Measurements from ENCODE around the gene C2orf15. TPM values are rescaled to one million over a fixed set of nuclear protein-coding genes. Genes with fewer than 3 reads are reported as not detected.
"Not testable (repeated sequence)": the region's sequence is repeated elsewhere in the genome, so short reads cannot be mapped to it uniquely, and the experiment has no call there.

C2orf15 gene
- total and polyA plus RNA-seq, 7 donors, result 2.4 to 2.8 (median 2.5) TPM; not detected in 4

DNA sequence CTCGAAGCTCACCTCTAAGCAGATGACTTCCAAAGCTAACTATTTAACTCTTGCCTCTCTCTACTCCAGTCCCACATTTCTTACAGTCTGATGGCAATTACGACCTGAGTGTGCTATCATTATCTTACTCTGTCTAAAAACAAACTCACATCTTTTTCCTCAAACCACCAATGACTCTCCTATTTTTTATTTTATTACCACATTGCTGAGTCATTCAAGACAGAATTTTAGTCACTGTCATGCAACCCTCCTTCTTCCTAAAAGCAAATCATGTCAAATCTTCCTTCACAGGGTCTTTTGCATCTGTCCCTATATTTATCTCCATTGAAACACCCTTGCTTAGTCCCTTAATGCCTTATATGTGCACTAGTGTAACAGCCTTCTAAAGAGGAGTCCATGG lies 34.6 kb upstream of the C2orf15 start:
- WGBS, 2 donors, result 60 to 78% methylated on average over 2 of the region's 2 CpGs
- intact Hi-C loops (cut with DNase I), result no loop called here
- Histone ChIP-seq H3K36me3 (no peaks in the 10 kb centered on the region), H3K27ac (no peak overlapping the region), H3K4me1 (no peaks in the 10 kb centered on the region), H3K9me3 (no peaks in the 10 kb centered on the region), H3K4me3 (no peak overlapping the region), H3K27me3 (peaks cover 0 to 4% (median 0%) of the 10 kb centered on the region in 3 donors)
- TF ChIP-seq POLR2A (IDR thresholded peaks at IDR 0.05) (no peak), POLR2AphosphoS5 (IDR thresholded peaks at IDR 0.05) (no peak)
- TF ChIP-seq, protein P1, sequence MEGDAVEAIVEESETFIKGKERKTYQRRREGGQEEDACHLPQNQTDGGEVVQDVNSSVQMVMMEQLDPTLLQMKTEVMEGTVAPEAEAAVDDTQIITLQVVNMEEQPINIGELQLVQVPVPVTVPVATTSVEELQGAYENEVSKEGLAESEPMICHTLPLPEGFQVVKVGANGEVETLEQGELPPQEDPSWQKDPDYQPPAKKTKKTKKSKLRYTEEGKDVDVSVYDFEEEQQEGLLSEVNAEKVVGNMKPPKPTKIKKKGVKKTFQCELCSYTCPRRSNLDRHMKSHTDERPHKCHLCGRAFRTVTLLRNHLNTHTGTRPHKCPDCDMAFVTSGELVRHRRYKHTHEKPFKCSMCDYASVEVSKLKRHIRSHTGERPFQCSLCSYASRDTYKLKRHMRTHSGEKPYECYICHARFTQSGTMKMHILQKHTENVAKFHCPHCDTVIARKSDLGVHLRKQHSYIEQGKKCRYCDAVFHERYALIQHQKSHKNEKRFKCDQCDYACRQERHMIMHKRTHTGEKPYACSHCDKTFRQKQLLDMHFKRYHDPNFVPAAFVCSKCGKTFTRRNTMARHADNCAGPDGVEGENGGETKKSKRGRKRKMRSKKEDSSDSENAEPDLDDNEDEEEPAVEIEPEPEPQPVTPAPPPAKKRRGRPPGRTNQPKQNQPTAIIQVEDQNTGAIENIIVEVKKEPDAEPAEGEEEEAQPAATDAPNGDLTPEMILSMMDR (IDR thresholded peaks at IDR 0.05), result no peak
- no peak for DNase-seq

DNA sequence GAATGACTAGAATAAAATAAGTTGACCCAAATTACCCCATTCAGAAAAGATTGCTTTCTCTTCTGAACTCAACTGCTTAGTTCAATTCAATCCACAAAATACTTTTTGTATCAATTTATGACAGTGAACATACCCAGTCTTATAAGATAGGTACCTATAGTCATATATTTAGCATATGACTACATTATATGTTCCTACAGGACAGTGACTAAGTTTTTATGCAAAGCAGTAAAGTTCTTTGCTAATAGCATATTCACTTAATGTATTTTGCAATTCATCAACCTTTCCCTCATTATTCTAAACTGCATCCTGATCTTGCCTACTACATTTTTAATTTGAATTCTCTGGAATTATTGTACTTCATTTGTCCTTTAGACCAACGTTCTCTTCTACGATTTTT lies 30.3 kb upstream of the C2orf15 start:
- no peaks in the 10 kb centered on the region for H3K36me3 ChIP-seq
- intact Hi-C loops (cut with DNase I), result no loop called here
- H3K9me3 ChIP-seq, result no peaks in the 10 kb centered on the region
- H3K27ac ChIP-seq, result no peak overlapping the region
- peaks cover 0 to 4% (median 0%) of the 10 kb centered on the region in 3 donors for H3K27me3 ChIP-seq
- no peak overlapping the region for H3K4me3 ChIP-seq
- 86 to 90% methylated on average over 2 of the region's 2 CpGs for WGBS, 2 donors
- H3K4me1 ChIP-seq, result no peaks in the 10 kb centered on the region
- DNase-seq, result no peak
- TF ChIP-seq POLR2A (IDR thresholded peaks at IDR 0.05) (no peak), POLR2AphosphoS5 (IDR thresholded peaks at IDR 0.05) (no peak), EP300 (IDR thresholded peaks at IDR 0.05) (no peak)
- TF ChIP-seq, protein P1 (IDR thresholded peaks at IDR 0.05), result no peak

DNA sequence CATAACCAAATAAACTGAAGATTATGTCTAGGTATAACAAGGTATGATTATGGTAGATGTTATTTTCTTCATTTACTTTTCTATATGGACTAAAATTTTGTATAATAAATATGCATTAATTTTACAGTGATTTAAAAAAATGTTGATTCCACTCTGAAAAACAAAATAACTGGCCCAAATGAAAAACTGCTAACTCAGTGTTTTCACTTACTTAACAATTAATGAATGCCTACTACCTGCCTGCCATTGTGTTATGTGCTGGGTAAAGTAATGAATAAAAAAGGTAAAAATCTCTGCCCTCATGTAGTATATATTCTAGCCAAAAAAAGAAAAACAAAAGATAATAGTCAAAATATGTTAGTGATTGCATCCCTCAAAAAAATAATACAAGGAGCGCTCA lies 29.6 kb upstream of the C2orf15 start:
- no peaks in the 10 kb centered on the region for H3K4me1 ChIP-seq
- H3K36me3 ChIP-seq, result no peaks in the 10 kb centered on the region
- no peak overlapping the region for H3K4me3 ChIP-seq
- H3K27me3 ChIP-seq, result peaks cover 0 to 4% (median 0%) of the 10 kb centered on the region in 3 donors
- TF ChIP-seq, protein P1 (IDR thresholded peaks at IDR 0.05), result no peak
- TF ChIP-seq POLR2AphosphoS5 (IDR thresholded peaks at IDR 0.05), result no peak
- TF ChIP-seq EP300 (IDR thresholded peaks at IDR 0.05), result no peak
- TF ChIP-seq POLR2A (IDR thresholded peaks at IDR 0.05), result no peak
- 94% methylated on average over 1 of the region's 1 CpG for WGBS, 2 donors
- H3K9me3 ChIP-seq, result no peaks in the 10 kb centered on the region
- no peak overlapping the region for H3K27ac ChIP-seq
- intact Hi-C loops (cut with DNase I), result no loop called here
- DNase-seq, result no peak

DNA sequence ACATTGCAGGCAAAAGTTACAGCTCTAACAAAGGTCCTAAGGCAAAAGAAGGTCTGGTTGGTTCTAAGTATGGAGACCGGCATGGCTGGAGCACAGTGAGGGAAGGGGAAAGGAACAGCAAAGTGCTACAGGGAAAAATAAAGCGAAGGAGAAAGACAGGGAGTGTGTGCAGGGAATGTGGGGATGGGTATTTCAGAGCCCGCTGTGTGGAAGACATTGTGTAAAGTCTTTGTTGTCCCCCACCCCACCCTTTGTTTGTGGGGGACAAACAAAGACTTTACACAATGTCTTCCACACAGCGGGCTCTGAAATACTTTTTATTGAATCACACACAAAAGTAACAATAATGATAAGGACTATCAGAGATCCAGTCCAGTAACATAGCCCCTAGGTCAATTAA lies 28.9 kb upstream of the C2orf15 start:
- Histone ChIP-seq H3K4me3 (no peak overlapping the region), H3K27ac (no peak overlapping the region), H3K4me1 (no peaks in the 10 kb centered on the region), H3K27me3 (peaks cover 0 to 4% (median 0%) of the 10 kb centered on the region in 3 donors), H3K36me3 (no peaks in the 10 kb centered on the region), H3K9me3 (no peaks in the 10 kb centered on the region)
- WGBS, 2 donors, result 81% methylated on average over 4 of the region's 4 CpGs
- no peak for TF ChIP-seq POLR2AphosphoS5 (IDR thresholded peaks at IDR 0.05)
- TF ChIP-seq POLR2A (IDR thresholded peaks at IDR 0.05), result no peak
- TF ChIP-seq, protein P1 (IDR thresholded peaks at IDR 0.05), result no peak
- no peak for TF ChIP-seq EP300 (IDR thresholded peaks at IDR 0.05)
- no peak for DNase-seq
- intact Hi-C loops (cut with DNase I), result no loop called here

DNA sequence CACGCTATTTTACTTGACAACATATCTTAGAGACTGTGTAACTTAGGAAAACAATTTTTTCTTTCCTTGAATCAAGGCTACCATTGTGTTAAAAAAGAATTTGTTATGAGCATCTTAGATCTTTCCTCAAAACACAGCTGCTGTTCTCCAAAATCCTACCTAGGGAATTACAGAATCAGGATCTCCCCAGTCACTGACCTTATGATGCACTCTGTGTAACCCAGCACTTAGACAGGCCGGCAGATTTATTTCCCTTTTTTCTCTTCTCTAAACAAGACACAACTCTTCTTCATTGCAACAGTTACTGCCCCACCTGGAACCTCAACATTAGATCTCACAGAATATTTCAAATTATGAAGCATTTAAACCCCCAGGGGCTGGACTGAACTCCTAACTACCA lies 13.5 kb upstream of the C2orf15 start:
- WGBS, 2 donors, result 80 to 89% methylated on average over 2 of the region's 2 CpGs

DNA sequence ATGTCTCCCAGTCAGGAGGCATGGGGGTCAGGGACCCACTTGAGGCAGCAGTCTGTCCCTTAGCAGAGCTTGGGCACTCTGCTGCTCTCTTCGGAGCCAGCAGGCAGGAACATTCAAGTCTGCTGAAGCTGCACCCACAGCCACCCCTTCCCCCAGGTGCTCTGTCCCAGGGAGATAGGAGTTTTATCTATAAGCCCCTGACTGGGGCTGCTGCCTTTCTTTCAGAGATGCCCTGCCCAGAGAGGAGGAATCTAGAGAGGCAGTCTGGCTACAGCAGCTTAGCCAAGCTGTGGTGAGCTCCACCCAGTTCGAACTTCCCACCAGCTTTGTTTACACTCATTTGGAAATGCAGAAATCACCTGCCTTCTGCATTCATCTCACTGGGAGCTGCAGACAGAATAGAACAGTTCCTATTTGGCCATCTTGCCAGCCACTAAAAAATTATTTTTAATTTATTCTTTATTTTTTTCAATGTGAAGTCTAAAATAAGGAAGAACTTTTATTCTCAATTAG lies 6.4 kb upstream of the C2orf15 start:
- H3K4me3 ChIP-seq; H3K36me3 ChIP-seq; DNase-seq; H3K4me1 ChIP-seq; intact Hi-C loops (cut with DNase I); H3K27ac ChIP-seq; H3K9me3 ChIP-seq; H3K27me3 ChIP-seq: not testable (repeated sequence)
- WGBS, 2 donors, result 91 to 97% methylated on average over 2 of the region's 2 CpGs

More for the DNA sequence above, 13.5 kb upstream of the C2orf15 start:
- DNase-seq, result no peak
- Histone ChIP-seq H3K27me3 (no peaks in the 10 kb centered on the region), H3K27ac (no peak overlapping the region), H3K4me3 (no peak overlapping the region), H3K9me3 (peaks cover 0 to 14% (median 5%) of the 10 kb centered on the region in 4 donors), H3K36me3 (peaks cover 0 to 20% (median 4%) of the 10 kb centered on the region in 4 donors), H3K4me1 (no peaks in the 10 kb centered on the region)
- intact Hi-C loops (cut with DNase I), result no loop called here
- no peak for TF ChIP-seq POLR2A (IDR thresholded peaks at IDR 0.05)
- no peak for TF ChIP-seq POLR2AphosphoS5 (IDR thresholded peaks at IDR 0.05)
- TF ChIP-seq EP300 (IDR thresholded peaks at IDR 0.05), result no peak
- TF ChIP-seq, protein P1 (IDR thresholded peaks at IDR 0.05), result no peak

Measured in sigmoid colon (tissue), 7 donors.